WTC11 (cell line): Measurements from ENCODE around the gene WWOX.

Source experiments
- TEAD4 ChIP-seq: sonication (generic); formaldehyde crosslinking; IDR thresholded peaks from 2 replicates; pipeline ENCODE4 v1.8.0; 2022; ENCODE audit warnings: mild to moderate bottlenecking, missing genetic modification reagents
- USF2 ChIP-seq: sonication (generic); formaldehyde crosslinking; IDR thresholded peaks from 2 replicates; pipeline ENCODE4 v1.8.1; 2023; ENCODE audit warnings: mild to moderate bottlenecking, missing genetic modification reagents, moderate library complexity

GRCh38 chr16:78768718-78769117 lies 669.3 kb downstream of the WWOX start:
- TF ChIP-seq TEAD4 (CRISPR knock-in tag): no peak
- TF ChIP-seq USF2: no peak
